Sigmoid colon (tissue), 7 donors: ENCODE measurements around the gene C22orf31. TPM values are rescaled to one million over a fixed set of nuclear protein-coding genes. Genes with fewer than 3 reads are reported as not detected.

Experiments
- DNase-seq: peaks from one replicate; pipeline ENCODE4 v3.0.0-alpha.2; 2019
- H3K27ac ChIP-seq, 4 donors: fragments of 200-600 bp; sonication (generic); one replicate each; pipeline ENCODE4 v1.5.1; 2016 to 2019; ENCODE audit warnings: mild to moderate bottlenecking in 1 of 4
- H3K27me3 ChIP-seq, 3 donors: fragments of 200-600 bp; sonication (generic); one replicate each; pipeline ENCODE4 v1.5.1; 2019; ENCODE audit warnings: mild to moderate bottlenecking in 1 of 3
- H3K36me3 ChIP-seq, 4 donors: fragments of 200-600 bp; sonication (generic); one replicate each; pipeline ENCODE4 v1.5.1; 2016 to 2019
- H3K4me1 ChIP-seq, 4 donors: fragments of 200-600 bp; sonication (generic); one replicate each; pipeline ENCODE4 v1.5.1; 2017 to 2019
- H3K4me3 ChIP-seq, 4 donors: fragments of 200-600 bp; sonication (generic); one replicate each; pipeline ENCODE4 v1.5.1; 2017 to 2019; ENCODE audit warnings: mild to moderate bottlenecking in 2 of 4, moderate library complexity in 1 of 4
- H3K9me3 ChIP-seq, 4 donors: fragments of 200-600 bp in 3 of 4; sonication (generic) in 3 of 4; one replicate each; pipeline versions ENCODE4 v1.5.1 to v1.6.1; 2013 to 2019
- CTCF ChIP-seq, 4 experiments: fragments of 450-650 bp in 3 of 4; fragments of 200-600 bp in 1 of 4; IDR thresholded peaks; one replicate each; pipeline ENCODE4 v1.5.1; 2016 to 2019; ENCODE audit warnings: antibody characterized with exemption in 4 of 4, mild to moderate bottlenecking in 3 of 4, moderate library complexity in 2 of 4
- EP300 ChIP-seq, 4 donors: sonication (generic); formaldehyde crosslinking; IDR thresholded peaks; one replicate each; pipeline ENCODE4 v1.6.1; 2017; ENCODE audit warnings: antibody characterized with exemption in 4 of 4
- POLR2A ChIP-seq, 2 donors: fragments of 450-650 bp; IDR thresholded peaks; one replicate each; pipeline ENCODE4 v1.6.1; 2016; ENCODE audit warnings: antibody characterized with exemption in 2 of 2, mild to moderate bottlenecking in 2 of 2, moderate library complexity in 2 of 2
- POLR2AphosphoS5 ChIP-seq, 4 donors: sonication (generic); formaldehyde crosslinking; IDR thresholded peaks; one replicate each; pipeline ENCODE4 v1.6.1; 2017; ENCODE audit warnings: antibody characterized with exemption in 4 of 4
- WGBS, 2 donors: extraction: QIAGEN DNeasy Blood & Tissue Kit; methylation state at CpG; one replicate each; pipeline ENCODE4 v1.1.7; 2013; 5-methylcytosine and 5-hydroxymethylcytosine counted together
- intact Hi-C: fragments of 100-400 bp; cut with DNase I; formaldehyde crosslinking; loops from one replicate; pipeline ENCODE4 v1.15.1; 2023
- polyA plus RNA-seq, 3 donors: library from polyadenylated mRNA; stranded (reverse); fragments of 200-250 nt; gene quantifications; one replicate each; pipeline ENCODE4 v1.2.3, GENCODE V29; 2013
- total RNA-seq, 4 donors: library from RNA; depleted of rRNA; stranded (reverse); fragments of >200 nt; gene quantifications; one replicate each; pipeline ENCODE4 v1.1.0, GENCODE V29; 2016
- donor health status: healthy with polysubstance abuse.
- donor health status: Bipolar disorder and iron deficiency.
- donor health status: healthy.

The C22orf31 gene
- total and polyA plus RNA-seq, 7 donors, result 0.60 TPM; not detected in 6

DNA sequence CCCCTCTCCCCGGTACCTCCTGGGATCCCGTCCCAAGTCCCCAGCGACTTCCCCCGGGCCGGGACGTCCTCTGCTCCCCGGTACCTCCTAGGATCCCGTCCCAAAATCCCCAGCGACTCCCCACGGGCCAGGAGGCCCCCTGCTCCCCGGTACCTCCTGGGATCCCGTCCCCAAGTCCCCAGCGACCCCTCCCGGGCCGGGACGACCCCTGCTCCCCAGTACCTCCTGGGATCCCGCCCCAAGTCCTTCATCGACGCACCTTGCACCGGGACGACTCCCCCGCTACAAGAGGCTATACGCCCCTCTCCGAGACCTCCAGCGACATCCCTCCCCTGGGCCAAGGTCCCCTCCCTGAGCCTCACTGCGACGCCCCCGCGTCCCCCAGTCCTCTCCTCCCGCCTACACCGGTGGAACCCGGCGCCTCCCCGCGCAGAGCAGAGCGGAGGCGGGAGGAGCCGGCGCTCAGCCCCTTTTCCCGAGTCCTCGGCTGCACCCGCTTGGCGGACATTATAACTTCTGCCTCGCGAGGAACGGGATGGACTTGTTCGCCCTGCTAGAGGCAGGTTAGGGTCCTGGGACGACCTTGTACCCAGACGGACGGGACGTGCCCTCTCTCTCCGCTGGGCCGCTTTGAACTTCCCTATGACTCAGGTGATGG, 12.1 kb upstream of the C22orf31 start:
- Histone ChIP-seq H3K27ac (peak overlapping the region; percentile 49 to 70 (median 67)), H3K9me3 (no peaks in the 10 kb centered on the region), H3K4me1 (peaks cover 0 to 31% (median 29%) of the 10 kb centered on the region in 4 donors), H3K4me3 (peak overlapping the region; percentile 56 to 85 (median 68)), H3K36me3 (no peaks in the 10 kb centered on the region), H3K27me3 (no peaks in the 10 kb centered on the region)
- intact Hi-C loops, result loop anchor here (10.0 kb wide), 1 partner anchor 171 kb away; no protein-coding TSS in a partner anchor
- no peak for DNase-seq
- TF ChIP-seq EP300 (IDR thresholded peaks at IDR 0.05) (no peak), POLR2AphosphoS5 (IDR thresholded peaks at IDR 0.05) (peak in 2 of 4 donors; percentile 6 to 7), CTCF (IDR thresholded peaks at IDR 0.05) (no peak), POLR2A (IDR thresholded peaks at IDR 0.05) (no peak)
- 3% methylated on average over 53 of the region's 53 CpGs for WGBS, 2 donors

GRCh38 chr22:29072979-29073617, 11.5 kb upstream of the C22orf31 start, which contains the start of gene KREMEN1:
KREMEN1 (plus strand) TSS chr22:29073035; CDS start chr22:29073131, 96 bp downstream.
- TF ChIP-seq EP300 (IDR thresholded peaks at IDR 0.05), result no peak
- no peak for TF ChIP-seq CTCF (IDR thresholded peaks at IDR 0.05)
- TF ChIP-seq POLR2AphosphoS5 (IDR thresholded peaks at IDR 0.05), result no peak
- no peak for TF ChIP-seq POLR2A (IDR thresholded peaks at IDR 0.05)
- peaks cover 0 to 31% (median 29%) of the 10 kb centered on the region in 4 donors for H3K4me1 ChIP-seq
- no peaks in the 10 kb centered on the region for H3K36me3 ChIP-seq
- H3K4me3 ChIP-seq, result peak within 1 kb of the TSS; percentile 56 to 85 (median 68)
- no peak for DNase-seq
- WGBS, 2 donors, result 1 to 2% methylated on average over 76 of the region's 76 CpGs
- no peaks in the 10 kb centered on the region for H3K9me3 ChIP-seq
- no peaks in the 10 kb centered on the region for H3K27me3 ChIP-seq
- intact Hi-C loops, result loop anchor here (10.0 kb wide), 1 partner anchor 172 kb away; no protein-coding TSS in a partner anchor
- H3K27ac ChIP-seq, result peak within 1 kb of the TSS; percentile 49 to 70 (median 67)

DNA sequence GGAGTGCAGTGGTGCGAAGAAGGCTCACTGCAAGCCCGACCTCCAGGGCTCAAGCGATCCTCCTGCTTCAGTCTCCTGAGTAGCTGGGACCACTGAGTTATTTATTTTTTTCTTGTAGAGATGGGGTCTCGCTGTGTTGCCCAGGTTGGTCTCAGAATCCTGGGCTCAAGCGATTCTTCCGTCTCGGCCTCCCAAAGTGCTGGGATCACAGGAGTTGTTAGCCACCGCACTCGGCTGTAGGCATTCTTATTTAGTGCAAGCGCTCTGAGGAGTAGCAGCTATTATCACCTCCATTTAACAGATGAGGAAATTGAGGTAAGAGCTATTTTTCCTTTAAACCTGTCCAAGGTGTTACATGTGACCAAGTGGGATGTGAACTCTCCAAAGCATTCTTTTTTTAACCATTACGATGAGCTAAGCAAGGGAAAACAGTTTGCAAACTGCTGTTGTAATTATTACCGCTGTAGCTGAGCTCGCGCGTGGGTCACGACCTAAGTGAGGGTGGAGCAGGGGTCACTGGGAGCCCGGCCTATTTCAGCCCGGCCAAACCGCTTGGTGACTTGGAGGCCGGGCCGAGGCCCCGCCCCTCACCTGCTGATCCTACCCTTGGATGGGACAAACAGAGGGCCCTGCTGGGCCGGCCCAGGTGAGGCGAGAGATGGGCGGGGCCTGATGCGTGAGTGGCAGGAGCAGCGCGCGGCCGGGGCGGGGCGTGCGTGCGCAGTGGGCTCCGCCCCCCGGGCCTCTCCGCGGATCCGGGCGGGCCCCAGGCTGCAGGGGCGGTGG, 10.8 kb upstream of the C22orf31 start:
- intact Hi-C loops, result loop anchor here (10.0 kb wide), 1 partner anchor 172 kb away; no protein-coding TSS in a partner anchor
- Histone ChIP-seq H3K9me3 (no peaks in the 10 kb centered on the region), H3K4me3 (peak overlapping the region; percentile 34 to 85 (median 68)), H3K4me1 (peaks cover 0 to 31% (median 29%) of the 10 kb centered on the region in 4 donors), H3K27me3 (no peaks in the 10 kb centered on the region), H3K27ac (peak overlapping the region in 1 of 4 donors; percentile 45), H3K36me3 (no peaks in the 10 kb centered on the region)
- DNase-seq, result peak; percentile 90
- TF ChIP-seq EP300 (IDR thresholded peaks at IDR 0.05) (no peak), CTCF (IDR thresholded peaks at IDR 0.05) (no peak), POLR2AphosphoS5 (IDR thresholded peaks at IDR 0.05) (no peak), POLR2A (IDR thresholded peaks at IDR 0.05) (no peak)
- WGBS, 2 donors, result 20 to 22% methylated on average over 41 of the region's 41 CpGs

DNA sequence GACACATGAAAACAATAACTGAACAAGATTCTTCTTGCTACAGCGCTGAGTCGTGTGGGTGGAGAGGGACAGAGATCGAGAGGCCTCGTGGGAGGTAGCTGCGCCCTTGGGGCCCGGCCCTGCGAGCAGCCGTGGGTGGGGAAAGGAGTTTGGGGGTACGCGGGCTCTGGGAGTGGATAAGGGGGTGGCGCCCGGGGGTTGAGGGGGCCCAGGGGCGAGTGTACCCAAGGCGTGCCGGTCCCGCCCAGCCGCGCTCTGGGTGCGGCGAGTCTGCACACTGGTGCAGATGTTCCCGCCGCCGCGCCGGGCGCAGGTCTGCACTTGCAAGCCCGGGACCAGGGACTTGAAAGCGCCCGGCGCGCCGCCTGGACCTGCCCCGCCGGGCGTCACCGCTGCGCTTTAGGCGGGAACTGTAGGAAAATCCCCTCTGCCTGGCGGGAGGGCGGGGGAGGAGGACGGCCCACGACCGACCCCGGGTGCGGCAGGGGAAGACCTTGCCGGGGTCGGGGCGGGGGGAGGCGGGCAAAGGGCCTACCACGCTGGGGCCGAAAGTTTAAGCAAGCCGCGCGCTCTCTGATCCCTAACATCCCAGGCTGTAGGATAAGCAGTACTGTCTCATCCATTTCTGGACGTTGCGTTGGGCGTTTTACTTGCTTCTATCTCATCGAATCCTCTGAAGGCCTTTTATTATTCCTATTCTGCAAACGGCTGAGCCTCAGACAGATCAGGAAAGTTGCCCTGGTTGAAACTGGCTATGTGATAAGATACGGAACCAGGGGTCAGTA, 9.8 kb upstream of the C22orf31 start:
- DNase-seq, result peak; percentile 75
- Histone ChIP-seq H3K9me3 (no peaks in the 10 kb centered on the region), H3K27ac (no peak overlapping the region), H3K36me3 (no peaks in the 10 kb centered on the region), H3K27me3 (no peaks in the 10 kb centered on the region), H3K4me3 (peak overlapping the region in 3 of 4 donors; percentile 35 to 46 (median 45)), H3K4me1 (peaks cover 0 to 31% (median 29%) of the 10 kb centered on the region in 4 donors)
- 2% methylated on average over 60 of the region's 60 CpGs for WGBS, 2 donors
- no peak for TF ChIP-seq POLR2A (IDR thresholded peaks at IDR 0.05)
- no peak for TF ChIP-seq CTCF (IDR thresholded peaks at IDR 0.05)
- intact Hi-C loops, result loop anchor here (10.0 kb wide), 1 partner anchor 173 kb away; no protein-coding TSS in a partner anchor
